B cell (primary cell): ENCODE measurements around the gene ZNF592. TPM values are rescaled to one million over a fixed set of nuclear protein-coding genes. Genes with fewer than 3 reads are reported as not detected.

ENCODE experiments used
- ATAC-seq: fragments of 200-7000 bp; cut with Tn5 transposase; one replicate; pipeline ENCODE4 v1.10.0; 2021; ENCODE audit warnings: low read depth, mild to moderate bottlenecking, moderate number of reproducible peaks, moderate library complexity
- CTCF ChIA-PET: fragments of 350-600 bp; sonication (Branson Sonifier 250); formaldehyde crosslinking; loops from one replicate; lab custom pipeline; 2021; ENCODE audit warnings: antibody characterized with exemption, inconsistent platforms; lab: Charles Lee
- POLR2A ChIA-PET: fragments of 350-600 bp; sonication (Branson Sonifier 250); formaldehyde crosslinking; loops from one replicate; lab custom pipeline; 2021; ENCODE audit warnings: antibody characterized with exemption; lab: Charles Lee
- DNase-seq: peaks from one replicate; pipeline ENCODE4 v3.0.0; 2013
- H2AFZ ChIP-seq: 2 replicates; pipeline ENCODE4 v1.6.1; 2012; ENCODE audit warnings: mild to moderate bottlenecking, low read depth, low read length; ENCODE audit not compliant: insufficient read depth, poor library complexity, severe bottlenecking
- H3K27ac ChIP-seq, 2 donors: 1 replicate in 1 of 2; 2 replicates in 1 of 2; pipeline ENCODE4 v1.5.1; 2012 to 2013; ENCODE audit warnings: low read length in 2 of 2, mild to moderate bottlenecking in 2 of 2, moderate library complexity in 1 of 2
- H3K27me3 ChIP-seq, 4 experiments: fragments of 200-600 bp in 1 of 4; sonication (generic) in 1 of 4; replicated peaks in 1 of 4; 1 replicate in 2 of 4; 2 replicates in 2 of 4; pipeline versions ENCODE4 v1.6.1 to v1.7.0; 2013 to 2016; ENCODE audit warnings: low read length in 3 of 4, mild to moderate bottlenecking in 2 of 4, mixed read lengths in 1 of 4, moderate library complexity in 1 of 4; ENCODE audit not compliant: insufficient read depth in 4 of 4, control insufficient read depth in 3 of 4; ENCODE audit errors: control extremely low read depth in 1 of 4
- H3K36me3 ChIP-seq, 2 experiments: replicated peaks in 1 of 2; 1 replicate in 1 of 2; 2 replicates in 1 of 2; pipeline versions ENCODE4 v1.6.1 to v1.7.1; 2013; ENCODE audit warnings: low read length in 1 of 2; ENCODE audit not compliant: insufficient read depth in 2 of 2, control insufficient read depth in 1 of 2; ENCODE audit errors: control extremely low read depth in 1 of 2, extremely low read depth in 1 of 2
- H3K4me1 ChIP-seq, 2 donors: fragments of 200-600 bp in 1 of 2; sonication (generic) in 1 of 2; 1 replicate in 1 of 2; 2 replicates in 1 of 2; pipeline versions ENCODE4 v1.5.1 to v1.6.1; 2013 to 2017; ENCODE audit warnings: low read length in 2 of 2; ENCODE audit not compliant: control insufficient read depth in 2 of 2, insufficient read depth in 2 of 2
- H3K4me2 ChIP-seq: replicated peaks from 2 replicates; pipeline ENCODE3; 2012; ENCODE audit warnings: mild to moderate bottlenecking, low read depth, low read length; ENCODE audit not compliant: poor library complexity, severe bottlenecking
- H3K4me3 ChIP-seq, 5 experiments: fragments of 200-600 bp in 1 of 5; sonication (generic) in 1 of 5; 1 replicate in 3 of 5; 2 replicates in 2 of 5; pipeline versions ENCODE4 v1.5.1 to v1.7.0; 2011 to 2016; ENCODE audit warnings: low read length in 4 of 5, mild to moderate bottlenecking in 4 of 5, low read depth in 2 of 5, control low read depth in 1 of 5, moderate library complexity in 1 of 5; ENCODE audit not compliant: insufficient read depth in 1 of 5; ENCODE audit errors: control extremely low read depth in 1 of 5, extremely low read depth in 1 of 5
- H3K79me2 ChIP-seq: fragments of 200-600 bp; sonication (generic); one replicate; pipeline ENCODE4 v1.6.0; 2016; ENCODE audit warnings: low read length; ENCODE audit not compliant: control insufficient read depth, insufficient read depth
- H3K9ac ChIP-seq: fragments of 200-600 bp; sonication (generic); 2 replicates; pipeline ENCODE4 v1.6.1; 2017; ENCODE audit warnings: mild to moderate bottlenecking, low read length, moderate library complexity
- H3K9me3 ChIP-seq, 3 donors: one replicate each; pipeline versions ENCODE4 v1.6.1 to v1.7.1; 2013; ENCODE audit warnings: low read length in 2 of 3; ENCODE audit not compliant: control insufficient read depth in 2 of 3, insufficient read depth in 1 of 3; ENCODE audit errors: control extremely low read depth in 1 of 3
- H4K20me1 ChIP-seq: 2 replicates; pipeline ENCODE4 v1.6.0; 2012; ENCODE audit warnings: mild to moderate bottlenecking, low read length; ENCODE audit not compliant: insufficient read depth, control insufficient read depth, poor library complexity, severe bottlenecking
- H3K27ac Mint-ChIP-seq: one replicate; pipeline ENCODE4 v1.8.0; 2021; ENCODE audit warnings: mixed read lengths
- H3K27me3 Mint-ChIP-seq: one replicate; pipeline ENCODE4 v1.8.0; 2021; ENCODE audit warnings: mixed read lengths
- H3K4me1 Mint-ChIP-seq: one replicate; pipeline ENCODE4 v1.8.0; 2021; ENCODE audit warnings: mixed read lengths
- H3K4me3 Mint-ChIP-seq: one replicate; pipeline ENCODE4 v1.8.0; 2021; ENCODE audit warnings: mixed read lengths
- H3K9me3 Mint-ChIP-seq: one replicate; pipeline ENCODE4 v1.8.0; 2022; ENCODE audit warnings: mixed read lengths; ENCODE audit not compliant: insufficient read depth
- EZH2 ChIP-seq: IDR thresholded peaks from 2 replicates; pipeline ENCODE4 v1.6.1; 2012; ENCODE audit warnings: borderline replicate concordance, low read depth, mild to moderate bottlenecking, moderate library complexity, low read length; ENCODE audit not compliant: insufficient read depth, poor library complexity, severe bottlenecking
- whole genome bisulfite sequencing: methylation state at CpG from one replicate; pipeline ENCODE4 v1.1.5; 2013; ENCODE audit warnings: missing lambda C conversion rate; ENCODE audit not compliant: insufficient coverage; 5-methylcytosine and 5-hydroxymethylcytosine counted together
- intact Hi-C: fragments of 100-400 bp; cut with micrococcal nuclease; formaldehyde crosslinking; loops from one replicate; pipeline ENCODE4 v1.10.0; 2022
- polyA plus RNA-seq: library from polyadenylated mRNA; depleted of rRNA; stranded (reverse); fragments of >200 nt; gene quantifications from 2 replicates; pipeline ENCODE4 v1.2.3, GENCODE V29; 2012
- total RNA-seq, 2 donors: library from RNA; stranded (reverse); fragments of 120-200 nt in 1 of 2; gene quantifications; 1 replicate in 1 of 2; 2 replicates in 1 of 2; pipeline versions ENCODE4 v1.2.3 to v1.2.4, GENCODE V29; 2013 to 2022
- TF ChIP-seq, protein P1 (sequence below): fragments of 200-600 bp; IDR thresholded peaks from one replicate; pipeline ENCODE4 v1.8.0; 2022; ENCODE audit warnings: antibody characterized with exemption, mild to moderate bottlenecking

The ZNF592 gene
- total and polyA plus RNA-seq, 2 donors (not counting 1 experiment from before 2014, with no cell fraction given) = 35.8 to 64.4 TPM

DNA sequence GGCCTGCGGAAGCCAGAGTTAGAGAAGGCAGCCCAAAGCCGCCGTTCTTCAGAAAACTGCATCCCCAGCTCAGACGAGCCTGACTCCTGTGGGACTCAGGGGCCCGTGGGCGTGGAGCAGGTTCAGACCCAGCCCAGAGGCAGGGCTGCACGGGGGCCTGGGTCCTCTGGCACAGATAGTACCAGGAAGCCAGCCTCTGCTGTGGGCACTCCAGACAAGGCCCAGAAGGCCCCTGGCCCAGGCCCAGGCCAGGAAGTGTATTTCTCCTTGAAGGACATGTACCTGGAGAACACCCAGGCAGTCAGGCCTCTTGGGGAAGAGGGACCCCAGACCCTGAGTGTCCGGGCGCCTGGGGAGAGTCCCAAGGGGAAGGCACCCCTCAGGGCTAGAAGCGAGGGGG is 91.9 kb downstream of the ZNF592 start:
- intact Hi-C loops = no loop called here
- CTCF ChIA-PET = no interaction called here
- no peaks in the 10 kb centered on the region for H4K20me1 ChIP-seq
- DNase-seq (no peak), ATAC-seq (no peak)
- Mint-ChIP-seq H3K27me3 (peaks cover 23% of the 10 kb centered on the region), H3K9me3 (no peaks in the 10 kb centered on the region), H3K4me3 (no peak overlapping the region), H3K4me1 (no peaks in the 10 kb centered on the region), H3K27ac (no peak overlapping the region)
- H3K27ac ChIP-seq = no peak overlapping the region
- no peaks in the 10 kb centered on the region for H3K79me2 ChIP-seq
- H2AFZ ChIP-seq = no peak overlapping the region
- H3K4me3 ChIP-seq = no peak overlapping the region
- POLR2A ChIA-PET = no interaction called here
- no peaks in the 10 kb centered on the region for H3K36me3 ChIP-seq
- no peaks in the 10 kb centered on the region for H3K27me3 ChIP-seq
- WGBS = 87% methylated on average over 10 of the region's 10 CpGs
- H3K9ac ChIP-seq = no peak overlapping the region
- no peak overlapping the region for H3K4me2 ChIP-seq
- no peaks in the 10 kb centered on the region for H3K4me1 ChIP-seq
- H3K9me3 ChIP-seq = no peaks in the 10 kb centered on the region
- TF ChIP-seq EZH2 = no peak
- TF ChIP-seq, protein P1, sequence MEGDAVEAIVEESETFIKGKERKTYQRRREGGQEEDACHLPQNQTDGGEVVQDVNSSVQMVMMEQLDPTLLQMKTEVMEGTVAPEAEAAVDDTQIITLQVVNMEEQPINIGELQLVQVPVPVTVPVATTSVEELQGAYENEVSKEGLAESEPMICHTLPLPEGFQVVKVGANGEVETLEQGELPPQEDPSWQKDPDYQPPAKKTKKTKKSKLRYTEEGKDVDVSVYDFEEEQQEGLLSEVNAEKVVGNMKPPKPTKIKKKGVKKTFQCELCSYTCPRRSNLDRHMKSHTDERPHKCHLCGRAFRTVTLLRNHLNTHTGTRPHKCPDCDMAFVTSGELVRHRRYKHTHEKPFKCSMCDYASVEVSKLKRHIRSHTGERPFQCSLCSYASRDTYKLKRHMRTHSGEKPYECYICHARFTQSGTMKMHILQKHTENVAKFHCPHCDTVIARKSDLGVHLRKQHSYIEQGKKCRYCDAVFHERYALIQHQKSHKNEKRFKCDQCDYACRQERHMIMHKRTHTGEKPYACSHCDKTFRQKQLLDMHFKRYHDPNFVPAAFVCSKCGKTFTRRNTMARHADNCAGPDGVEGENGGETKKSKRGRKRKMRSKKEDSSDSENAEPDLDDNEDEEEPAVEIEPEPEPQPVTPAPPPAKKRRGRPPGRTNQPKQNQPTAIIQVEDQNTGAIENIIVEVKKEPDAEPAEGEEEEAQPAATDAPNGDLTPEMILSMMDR = no peak

DNA sequence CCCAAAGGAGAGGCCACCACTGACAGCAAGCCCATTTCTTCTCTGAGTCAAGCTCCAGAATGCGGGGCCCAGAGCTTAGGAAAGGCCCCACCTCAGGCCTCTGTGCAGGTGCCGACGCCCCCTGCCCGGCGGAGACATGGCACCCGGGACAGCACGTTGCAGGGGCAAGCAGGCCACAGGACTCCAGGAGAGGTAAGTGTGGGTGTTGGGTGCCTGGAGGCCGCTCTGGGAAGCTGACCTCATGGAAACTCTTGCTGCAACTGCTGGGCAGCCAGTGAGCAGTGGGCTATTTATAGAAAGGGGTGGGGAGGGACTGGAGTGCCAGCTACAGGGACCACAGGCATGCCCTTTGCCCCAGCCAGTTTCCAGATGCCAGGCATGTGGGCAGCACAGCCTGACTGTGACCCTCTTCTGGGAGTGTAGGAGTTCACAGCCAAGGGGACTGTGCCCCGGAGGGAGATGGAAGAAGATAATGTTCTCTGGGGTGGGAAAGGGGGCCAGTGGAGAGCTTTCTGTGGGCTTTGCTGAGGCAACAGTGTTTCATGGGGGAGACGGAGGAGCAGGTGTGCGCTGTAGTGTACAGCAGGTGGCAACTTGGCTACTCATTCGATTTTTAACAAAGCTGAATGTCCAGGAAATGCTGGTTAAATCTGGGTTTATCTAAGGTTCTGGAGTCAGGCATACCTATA is 92.5 kb downstream of the ZNF592 start:
- Histone ChIP-seq H3K36me3 (no peaks in the 10 kb centered on the region), H2AFZ (no peak overlapping the region), H4K20me1 (no peaks in the 10 kb centered on the region), H3K4me3 (no peak overlapping the region), H3K27me3 (no peaks in the 10 kb centered on the region), H3K4me2 (no peak overlapping the region), H3K4me1 (no peaks in the 10 kb centered on the region), H3K79me2 (no peaks in the 10 kb centered on the region), H3K9ac (no peak overlapping the region), H3K9me3 (no peaks in the 10 kb centered on the region), H3K27ac (no peak overlapping the region)
- Mint-ChIP-seq H3K4me3 (no peak overlapping the region), H3K27me3 (peaks cover 18% of the 10 kb centered on the region), H3K27ac (no peak overlapping the region), H3K4me1 (no peaks in the 10 kb centered on the region), H3K9me3 (no peaks in the 10 kb centered on the region)
- WGBS = 93% methylated on average over 10 of the region's 12 CpGs
- CTCF ChIA-PET = interaction anchor here (1.1 kb wide), 1 partner anchor 87 kb away, joined by 3 read pairs; no protein-coding TSS in a partner anchor
- POLR2A ChIA-PET = no interaction called here
- TF ChIP-seq, protein P1 = no peak
- TF ChIP-seq EZH2 = no peak
- intact Hi-C loops = no loop called here
- no peak for DNase-seq
- no peak for ATAC-seq
